Right lobe of liver (tissue), 6 donors: Measurements from ENCODE around the gene KCNMA1. TPM values are rescaled to one million over a fixed set of nuclear protein-coding genes. Genes with fewer than 3 reads are reported as not detected.

Source experiments
- ATAC-seq, 4 donors: fragments of 200-7000 bp; cut with Tn5 transposase; one replicate each; pipeline ENCODE4 v1.9.1; 2020; ENCODE audit warnings: mild to moderate bottlenecking in 4 of 4, moderate library complexity in 4 of 4
- DNase-seq, 3 donors: peaks; one replicate each; pipeline ENCODE4 v3.0.0-alpha.2; 2020
- H3K27ac ChIP-seq, 3 donors: fragments of 200-600 bp; one replicate each; pipeline ENCODE4 v1.8.0; 2022
- H3K27me3 ChIP-seq, 2 donors: fragments of 200-600 bp; one replicate each; pipeline ENCODE4 v1.8.0; 2022
- H3K36me3 ChIP-seq, 4 donors: fragments of 200-600 bp; sonication (generic) in 1 of 4; one replicate each; pipeline versions ENCODE4 v1.5.1 to v1.8.0; 2017 to 2022; ENCODE audit warnings: control low read depth in 1 of 4
- H3K4me1 ChIP-seq, 4 donors: fragments of 200-600 bp; sonication (generic) in 1 of 4; one replicate each; pipeline versions ENCODE4 v1.5.1 to v1.8.0; 2017 to 2022; ENCODE audit warnings: control low read depth in 1 of 4
- H3K4me3 ChIP-seq, 3 donors: fragments of 200-600 bp; one replicate each; pipeline ENCODE4 v1.8.0; 2022
- H3K9me3 ChIP-seq, 4 donors: fragments of 200-600 bp; sonication (generic) in 1 of 4; one replicate each; pipeline versions ENCODE4 v1.5.1 to v1.8.0; 2017 to 2022; ENCODE audit warnings: control low read depth in 1 of 4
- CTCF ChIP-seq, 4 donors: fragments of 200-600 bp in 3 of 4; fragments of 450-650 bp in 1 of 4; IDR thresholded peaks; one replicate each; pipeline versions ENCODE4 v1.5.1 to v1.8.0; 2016 to 2022; ENCODE audit warnings: antibody characterized with exemption in 4 of 4, mild to moderate bottlenecking in 2 of 4
- POLR2A ChIP-seq: fragments of 450-650 bp; IDR thresholded peaks from one replicate; pipeline ENCODE4 v1.6.1; 2017; ENCODE audit warnings: antibody characterized with exemption, mild to moderate bottlenecking
- WGBS: methylation state at CpG from one replicate; pipeline ENCODE4 v1.1.6; 2018; ENCODE audit warnings: low coverage, low lambda C conversion rate; ENCODE audit not compliant: insufficient coverage; ENCODE audit errors: missing lambda C conversion rate; 5-methylcytosine and 5-hydroxymethylcytosine counted together
- intact Hi-C, 2 donors: fragments of 100-400 bp; cut with DNase I; formaldehyde crosslinking; loops; one replicate each; pipeline versions ENCODE4 v1.11.2 to v1.14.1; 2022
- total RNA-seq, 6 experiments: library from RNA; depleted of rRNA in 2 of 6; stranded (reverse); fragments of >200 nt in 2 of 6; fragmentation: NEBNext Ultra II Directional in 3 of 6; extraction: Animal tissue kit (Norgen Biotek cat#: 25700) in 3 of 6; gene quantifications; one replicate each; pipeline versions ENCODE4 v1.1.0 to v1.2.4, GENCODE V29; 2016 to 2023
- donor health status: DM: no; HTN: yes; CAD: no.
- donor health status: DM: no; HTN: no; CAD: no.
- donor health status: DM: no; HTN: no; CAD: no.
- donor health status: DM: no; HTN: yes; CAD: no.
- donor health status: DM: no; HTN: yes; CAD: no.

Gene KCNMA1
- total RNA-seq, 6 experiments from 2014 or later: 5.7 to 48.0 (median 15.1) TPM

- 60% methylated on average over 1 of the region's 7 CpGs for WGBS
- H3K4me3 ChIP-seq: no peak overlapping the region
- DNase-seq (no peak), ATAC-seq (no peak)
- no peaks in the 10 kb centered on the region for H3K4me1 ChIP-seq
- no peak overlapping the region for H3K27ac ChIP-seq
- intact Hi-C loops: no loop called here
- no peaks in the 10 kb centered on the region for H3K27me3 ChIP-seq
- H3K9me3 ChIP-seq: no peaks in the 10 kb centered on the region
- TF ChIP-seq CTCF (IDR thresholded peaks at IDR 0.05): no peak
- no peak for TF ChIP-seq POLR2A
- H3K36me3 ChIP-seq: no peaks in the 10 kb centered on the region
Observed at GRCh38 chr10:77461636-77462296, 175.8 kb downstream of the KCNMA1 start.

GRCh38 chr10:77459905-77460304, 177.7 kb downstream of the KCNMA1 start:
- Histone ChIP-seq H3K4me1 (no peaks in the 10 kb centered on the region), H3K27ac (no peak overlapping the region), H3K27me3 (no peaks in the 10 kb centered on the region), H3K36me3 (no peaks in the 10 kb centered on the region), H3K9me3 (no peaks in the 10 kb centered on the region), H3K4me3 (no peak overlapping the region)
- no peak for TF ChIP-seq CTCF (IDR thresholded peaks at IDR 0.05)
- no peak for TF ChIP-seq POLR2A
- ATAC-seq: no peak
- intact Hi-C loops: no loop called here
- 87% methylated on average over 3 of the region's 3 CpGs for whole genome bisulfite sequencing
- no peak for DNase-seq

- no peak for ATAC-seq
- 86% methylated on average over 1 of the region's 3 CpGs for WGBS
- no peak overlapping the region for H3K4me3 ChIP-seq
- H3K36me3 ChIP-seq: no peaks in the 10 kb centered on the region
- H3K9me3 ChIP-seq: no peaks in the 10 kb centered on the region
- no peaks in the 10 kb centered on the region for H3K4me1 ChIP-seq
- H3K27ac ChIP-seq: no peak overlapping the region
- no peak for DNase-seq
- TF ChIP-seq CTCF (IDR thresholded peaks at IDR 0.05): no peak
- TF ChIP-seq POLR2A: no peak
- intact Hi-C loops: no loop called here
- no peaks in the 10 kb centered on the region for H3K27me3 ChIP-seq
Observed at GRCh38 chr10:77458986-77459590, 178.5 kb downstream of the KCNMA1 start.

DNA sequence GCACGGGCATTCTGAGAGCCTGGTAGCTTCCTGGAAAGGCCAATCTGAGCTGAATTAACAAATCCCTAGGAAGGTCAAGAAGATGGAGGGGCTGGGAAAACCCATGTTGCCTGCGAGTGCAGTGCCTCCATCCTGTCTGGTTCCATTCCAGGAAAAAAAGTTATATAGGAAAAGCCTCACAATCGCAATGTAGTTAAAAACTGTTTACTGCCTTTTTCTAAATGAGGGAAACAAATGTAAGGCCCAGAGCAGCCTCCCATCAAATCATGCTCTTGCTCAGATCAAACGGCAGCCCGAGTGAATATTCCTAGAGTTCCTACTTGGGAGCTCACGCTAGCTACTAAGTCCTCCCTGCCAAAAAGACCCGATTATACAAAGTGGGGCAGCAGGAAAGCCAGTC, 179.9 kb downstream of the KCNMA1 start:
- Histone ChIP-seq H3K9me3 (no peaks in the 10 kb centered on the region), H3K36me3 (no peaks in the 10 kb centered on the region), H3K4me3 (no peak overlapping the region), H3K27me3 (no peaks in the 10 kb centered on the region), H3K27ac (no peak overlapping the region), H3K4me1 (no peaks in the 10 kb centered on the region)
- intact Hi-C loops: no loop called here
- 79% methylated on average over 6 of the region's 7 CpGs for WGBS
- ATAC-seq (no peak), DNase-seq (no peak)
- TF ChIP-seq CTCF (IDR thresholded peaks at IDR 0.05) (no peak), POLR2A (no peak)
